CD4-positive, alpha-beta T cell treated with Interleukin-17A for 4 hours (primary cell): Measurements from ENCODE around the gene TNP2.
"Not testable (repeated sequence)": the region's sequence is repeated elsewhere in the genome, so short reads cannot be mapped to it uniquely, and the experiment has no call there.

Experiments used
- DNase-seq: peaks from one replicate; pipeline ENCODE4 v3.0.0-alpha.2; 2020; ENCODE audit warnings: mixed read lengths

Gene TNP2

DNA sequence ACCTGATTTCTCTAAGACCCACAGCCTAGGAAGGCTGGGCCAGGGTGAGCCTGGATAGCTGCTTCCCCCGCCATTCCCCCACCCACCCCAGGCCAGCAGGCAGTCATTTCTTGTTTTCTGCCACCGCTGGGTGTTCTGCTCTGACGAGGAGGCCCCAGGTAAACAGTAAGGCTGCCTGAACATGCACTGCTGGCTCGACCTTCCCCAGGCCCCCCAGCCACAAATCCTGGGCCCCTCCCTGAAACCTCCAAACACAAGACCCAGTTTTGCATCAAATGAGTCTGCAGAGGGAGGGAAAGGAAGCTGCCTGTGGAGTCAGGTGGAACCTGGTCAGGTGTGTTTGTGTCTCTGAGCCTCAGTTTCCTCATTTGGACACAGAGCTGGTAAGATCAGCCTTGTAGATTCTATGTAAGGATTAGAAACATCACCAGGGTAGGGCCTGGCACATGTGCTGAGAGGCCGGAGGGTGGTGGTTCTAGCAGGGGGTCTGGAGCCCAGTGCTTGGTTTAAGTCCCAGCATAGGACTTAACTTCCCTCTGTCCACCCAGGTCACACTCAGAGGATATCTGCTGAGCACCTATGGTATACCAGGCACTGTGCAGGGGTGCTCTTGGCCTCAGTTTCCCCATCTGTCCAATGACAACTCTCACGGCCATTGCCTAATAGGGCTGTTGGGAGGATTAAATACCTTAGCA is 30.9 kb upstream of the TNP2 start:
- DNase-seq: no peak

DNA sequence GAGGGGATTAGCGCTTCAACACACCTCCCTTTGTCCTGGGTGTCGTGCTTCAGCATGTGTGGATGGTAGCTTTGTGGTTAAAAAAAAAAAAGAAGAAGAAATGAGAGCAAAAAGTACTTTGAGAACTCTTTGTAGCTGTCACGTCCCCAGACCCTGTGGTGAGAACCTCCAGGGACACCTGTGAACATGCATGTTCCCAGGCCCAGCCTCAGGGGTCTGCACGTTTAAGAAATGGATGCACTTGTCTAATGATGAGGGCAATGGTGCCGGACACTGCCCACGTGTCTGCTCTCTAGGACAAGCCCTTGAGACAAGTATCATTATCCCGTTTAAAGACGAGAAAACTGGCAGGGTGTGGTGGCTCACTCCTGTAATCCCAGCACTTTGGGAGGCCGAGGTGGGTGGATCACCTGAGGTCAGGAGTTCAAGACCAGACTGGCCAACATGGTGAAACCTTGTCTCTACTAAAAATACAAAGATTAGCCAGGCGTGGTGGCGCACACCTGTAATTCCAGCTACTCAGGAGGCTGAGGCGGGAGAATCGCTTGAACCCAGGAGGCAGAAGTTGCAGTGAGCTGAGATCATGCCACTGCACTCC is 29.9 kb upstream of the TNP2 start:
- DNase-seq: peak; percentile 20

DNA sequence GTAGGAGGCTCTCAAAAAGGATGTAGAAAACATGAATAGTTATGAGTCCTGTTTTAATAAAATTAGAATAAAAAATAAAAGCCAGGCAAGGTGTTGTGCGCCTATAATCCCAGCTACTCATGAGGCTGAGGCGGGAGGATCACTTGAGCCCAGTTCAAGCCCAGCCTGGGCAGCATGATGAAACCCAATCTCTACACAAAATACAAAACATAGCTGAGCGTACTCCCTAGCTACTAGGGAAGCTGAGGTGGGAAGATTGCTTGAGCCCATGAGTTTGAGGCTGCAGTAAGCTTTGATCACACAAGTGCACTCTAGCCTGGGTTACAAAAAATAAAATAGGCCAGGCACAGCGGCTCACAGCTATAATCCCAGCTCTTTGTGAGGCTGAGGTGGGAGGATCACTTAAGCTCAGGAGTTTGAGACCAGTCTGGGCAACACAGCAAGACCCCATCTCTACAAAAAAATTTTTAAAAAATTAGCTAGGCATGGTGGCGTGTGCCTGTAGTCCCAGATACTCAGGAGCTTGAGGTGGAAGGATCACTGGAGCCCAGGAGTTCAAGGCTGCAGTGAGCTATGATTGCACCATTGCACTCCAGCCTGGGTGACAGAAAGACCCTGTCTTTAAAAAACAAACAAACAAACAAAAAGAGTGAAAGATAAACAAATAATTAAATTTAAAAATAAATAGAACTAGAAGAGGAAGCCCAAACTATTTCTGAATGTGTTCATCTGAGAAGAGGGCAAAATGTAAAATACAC is 29.2 kb upstream of the TNP2 start:
- DNase-seq: no peak

DNA sequence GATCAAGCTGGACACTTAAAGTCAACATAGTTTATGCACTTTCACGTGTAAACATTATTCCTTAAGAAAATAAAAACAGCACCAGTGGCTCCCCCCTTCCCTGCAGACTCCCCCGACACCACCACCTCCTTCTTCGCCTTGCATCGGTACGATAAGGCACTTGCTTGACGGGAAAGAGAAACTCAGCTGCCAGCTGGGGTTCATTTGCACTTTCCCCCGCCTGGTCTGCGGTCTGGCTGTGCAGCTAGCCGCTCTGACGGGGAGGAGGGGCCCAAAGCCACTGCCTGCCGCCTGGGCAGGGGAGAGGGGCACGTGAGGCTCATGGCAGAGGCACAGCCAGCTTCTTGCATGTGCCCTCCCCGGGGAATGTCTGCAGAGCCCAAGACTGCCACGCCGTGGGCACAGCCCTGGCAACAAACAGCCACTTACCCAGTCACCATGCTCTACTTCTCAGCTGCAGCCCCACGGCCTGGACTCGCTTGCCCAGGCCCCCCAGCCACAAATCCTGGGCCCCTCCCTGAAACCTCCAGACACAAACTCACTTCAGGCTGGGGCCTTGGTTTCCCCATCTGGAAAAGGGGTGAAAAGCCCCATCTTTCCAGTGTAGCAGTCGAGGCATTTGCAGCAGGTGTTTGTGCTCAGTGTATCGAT is 28.5 kb upstream of the TNP2 start:
- peak; percentile 76 for DNase-seq

DNA sequence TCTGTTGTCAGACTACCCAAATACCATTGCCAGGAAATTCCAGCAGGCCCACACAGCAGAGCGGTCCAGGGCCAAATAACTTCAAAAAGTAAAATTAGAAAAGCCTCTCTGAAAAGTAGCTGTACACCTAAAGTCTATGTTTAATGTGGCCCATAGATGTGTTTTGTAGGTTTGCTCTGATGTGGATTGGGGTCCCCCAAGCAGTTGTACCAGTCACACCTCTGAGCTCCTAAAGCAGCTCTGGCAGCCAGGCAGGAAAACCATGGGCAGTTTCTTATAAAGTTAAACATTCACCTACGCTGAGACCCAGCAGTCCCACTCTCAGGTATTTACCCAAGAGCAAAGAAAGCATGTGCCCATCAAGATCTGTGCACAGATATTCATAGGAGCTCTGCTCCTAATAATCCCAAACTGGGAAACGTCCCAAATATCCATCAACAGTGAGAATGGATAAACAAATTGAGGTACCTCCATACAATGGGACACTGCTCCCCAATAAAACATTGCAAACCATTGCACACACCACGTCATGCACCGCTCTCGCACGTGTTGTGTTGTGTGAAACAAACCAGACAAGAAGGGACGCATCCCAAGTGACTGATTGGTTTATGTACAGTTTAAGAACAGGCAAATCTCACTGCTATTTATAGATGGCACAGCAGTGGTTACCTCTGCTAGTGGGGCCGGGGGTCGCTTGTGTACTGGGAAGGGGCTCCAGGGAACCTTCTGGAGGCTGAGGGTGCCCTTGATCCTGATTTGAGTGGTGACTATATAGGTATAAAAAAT is 27.8 kb upstream of the TNP2 start:
- no peak for DNase-seq

DNA sequence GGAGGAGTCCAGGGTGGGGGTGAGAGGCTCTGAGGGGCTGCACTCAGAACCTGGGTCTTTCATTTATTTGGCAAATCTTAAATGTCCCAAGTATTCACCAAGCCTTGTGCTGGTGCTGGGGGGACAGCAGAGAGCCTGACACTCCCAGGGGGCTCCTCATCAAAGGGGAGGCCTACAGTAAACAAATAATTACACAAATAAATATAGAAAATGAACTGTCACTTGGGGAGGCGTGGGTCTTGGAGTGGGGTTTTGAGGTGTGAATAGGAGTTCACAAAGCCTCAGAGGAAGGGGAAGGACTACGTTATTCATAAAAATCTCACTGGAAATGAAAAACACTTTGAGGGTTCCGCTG is 27.2 kb upstream of the TNP2 start:
- no peak for DNase-seq

DNA sequence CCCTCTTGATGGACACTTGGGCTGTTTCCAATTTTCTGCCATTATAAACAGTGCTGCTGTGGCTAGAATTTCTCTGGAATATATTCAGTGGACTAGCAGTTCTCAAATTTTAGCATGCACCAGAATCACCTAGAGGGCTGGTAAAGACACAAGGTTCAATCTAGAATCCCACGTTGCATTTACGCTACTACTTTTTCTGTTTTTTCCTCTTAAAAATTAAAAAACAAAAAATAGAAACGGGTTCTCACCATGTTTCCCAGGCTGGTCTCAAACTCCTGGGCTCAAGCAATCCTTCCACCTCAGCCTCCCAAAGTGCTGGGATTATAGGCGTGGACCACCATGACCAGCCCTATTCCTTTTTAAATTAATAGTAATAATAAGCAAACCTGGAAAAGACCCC is 26.5 kb upstream of the TNP2 start:
- DNase-seq: no peak

DNA sequence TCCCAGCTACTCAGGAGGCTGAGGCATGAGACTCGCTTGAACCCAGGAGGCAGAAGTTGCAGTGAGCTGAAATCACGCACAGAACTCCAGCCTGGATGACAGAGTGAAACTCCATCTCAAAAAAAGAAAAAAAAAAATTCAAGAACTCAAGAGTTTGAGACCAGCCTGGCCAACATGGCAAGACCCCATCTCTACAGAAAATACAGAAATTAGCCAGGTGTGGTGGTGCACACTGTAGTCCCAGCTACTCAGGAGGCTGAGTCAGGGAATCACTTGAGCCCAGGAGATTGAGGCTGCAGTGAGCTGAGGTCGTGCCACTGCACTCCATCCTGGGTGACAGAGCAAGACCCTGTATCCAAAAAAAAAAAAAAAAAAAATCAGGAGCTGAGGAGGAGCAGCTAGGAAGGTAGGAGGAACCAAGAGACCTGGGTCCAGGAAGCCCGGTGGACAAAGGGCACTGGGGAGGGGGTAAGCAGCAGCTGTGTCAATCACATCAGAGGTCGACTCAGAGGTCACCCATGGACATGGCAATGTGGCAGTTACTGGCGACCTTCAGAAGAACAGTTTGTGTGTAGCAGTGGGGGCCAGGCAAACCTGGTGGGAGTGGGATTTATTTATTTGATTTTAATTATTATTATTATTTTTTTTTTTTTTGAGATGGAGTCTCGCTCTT is 23.1 kb upstream of the TNP2 start:
- no peak for DNase-seq

DNA sequence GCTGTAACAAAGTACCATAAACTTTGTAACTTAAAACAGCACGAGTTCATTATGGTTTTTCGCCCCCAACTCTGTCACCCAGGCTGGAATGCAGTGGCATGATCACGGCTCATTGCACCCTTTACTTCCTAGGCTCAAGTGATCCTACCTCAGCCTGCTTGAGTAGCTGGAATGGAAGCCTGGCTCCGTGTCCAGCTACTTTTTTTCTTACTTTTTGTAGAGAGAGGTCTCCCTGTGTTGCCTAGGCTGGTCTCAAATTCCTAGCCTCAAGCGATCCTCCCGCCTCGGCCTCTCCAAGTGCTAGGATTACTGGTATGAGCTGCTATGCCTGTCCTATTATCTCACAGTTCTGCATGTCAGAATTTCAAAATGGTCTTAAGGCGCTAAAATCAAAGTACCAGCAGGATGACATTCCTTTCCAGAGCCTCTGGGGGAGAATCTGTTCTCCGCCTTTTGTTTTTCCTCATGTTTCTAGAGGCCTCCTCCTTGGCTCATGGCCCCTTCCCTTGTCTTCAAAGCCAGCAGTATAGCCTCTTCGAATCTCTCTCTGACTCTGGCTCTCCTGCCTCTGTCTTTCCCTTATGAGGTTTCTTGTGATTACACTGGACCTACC is 22.1 kb upstream of the TNP2 start:
- DNase-seq: no peak

DNA sequence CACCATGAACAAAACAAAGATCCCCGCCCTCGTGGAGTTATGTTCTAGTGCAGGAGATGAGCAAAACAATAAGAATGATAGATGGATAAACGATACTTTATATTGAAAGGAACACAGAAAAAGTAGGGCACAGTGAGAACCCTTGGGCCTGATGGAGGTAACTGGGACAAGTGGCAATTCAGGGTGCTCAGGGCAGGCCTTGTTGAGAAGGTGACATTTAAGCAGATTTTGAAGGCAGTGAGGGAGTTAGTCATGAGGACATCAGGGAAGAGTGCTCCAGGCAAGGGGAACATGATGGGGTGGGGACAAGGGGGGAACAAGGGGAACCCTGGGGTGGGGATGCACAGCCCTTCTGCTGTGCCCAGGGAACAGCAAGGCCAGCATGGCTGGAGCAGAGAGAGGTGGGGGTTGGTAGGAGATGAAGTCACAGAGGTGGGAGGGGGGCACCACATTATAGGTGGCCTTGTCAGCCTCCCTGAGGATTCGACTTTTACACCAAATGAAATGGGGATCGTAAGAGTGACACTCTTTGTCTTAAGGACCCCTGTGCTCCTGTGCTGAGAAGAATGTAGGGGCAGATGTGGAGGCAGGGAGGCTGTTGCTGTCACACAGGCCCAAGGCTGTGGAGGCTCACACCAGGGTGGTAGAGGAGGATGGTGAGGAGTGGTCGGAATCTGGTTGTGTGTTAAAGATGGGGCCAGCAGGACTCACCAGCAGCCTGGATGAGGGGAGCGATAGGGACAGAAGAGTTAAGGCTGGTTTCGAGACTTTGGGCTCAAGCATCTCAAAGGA is 21.2 kb upstream of the TNP2 start:
- DNase-seq: no peak

DNA sequence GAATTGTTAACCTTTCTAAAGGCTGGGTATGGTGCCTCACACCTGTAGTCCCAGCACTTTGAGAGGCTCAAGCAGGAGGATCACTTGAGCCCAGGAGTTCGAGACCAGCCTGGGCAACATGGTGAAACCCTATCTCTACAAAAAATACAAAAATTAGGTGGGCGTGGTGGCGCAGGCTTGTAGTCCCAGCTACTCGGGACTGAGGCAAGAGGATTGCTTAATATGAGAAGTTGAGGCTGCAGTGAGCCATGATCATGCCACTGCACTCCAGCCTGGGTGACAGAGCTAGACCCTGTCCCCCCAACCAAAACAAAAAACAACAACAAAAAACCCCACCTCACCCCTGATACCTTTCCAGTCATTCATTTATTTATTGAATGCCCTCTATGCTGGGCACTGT is 20.6 kb upstream of the TNP2 start:
- not testable (repeated sequence) for DNase-seq

DNA sequence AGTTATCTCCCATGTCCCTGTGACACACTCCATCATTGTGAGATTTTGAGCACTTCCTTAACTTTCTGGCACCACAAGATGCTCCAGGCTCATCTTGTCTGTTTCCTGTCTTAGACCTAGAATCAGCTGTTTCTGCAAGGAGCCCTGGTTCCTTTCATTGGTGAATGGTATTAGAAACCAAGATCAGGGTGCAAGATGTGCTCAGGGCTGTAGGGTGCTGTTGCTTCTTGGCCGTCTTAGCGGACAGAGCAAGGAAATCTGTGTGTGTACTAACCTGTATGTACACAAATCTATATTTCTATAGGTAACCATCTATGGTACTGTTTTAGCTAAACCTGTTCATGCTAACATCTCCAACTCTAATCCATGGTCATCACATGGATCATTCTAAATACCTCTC is 20.1 kb upstream of the TNP2 start:
- no peak for DNase-seq

DNA sequence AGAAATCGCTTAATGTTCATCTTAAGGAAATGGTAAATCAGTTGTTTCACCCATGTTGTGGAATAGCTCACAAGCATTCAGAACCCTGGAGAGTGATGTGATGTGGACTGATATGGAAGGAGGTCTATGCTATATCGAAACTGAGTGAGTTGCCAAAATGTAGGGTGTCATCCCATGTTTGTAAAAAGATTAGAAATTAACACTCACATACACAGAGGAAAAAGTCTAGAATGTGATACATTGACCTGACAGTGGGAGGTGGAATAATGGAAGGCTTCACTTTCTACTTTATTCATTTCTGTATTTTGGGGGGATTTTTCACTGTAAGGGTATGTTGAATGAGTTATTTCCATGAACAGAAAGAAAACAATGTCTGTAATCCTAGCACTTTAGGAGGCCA is 16.7 kb upstream of the TNP2 start:
- no peak for DNase-seq

DNA sequence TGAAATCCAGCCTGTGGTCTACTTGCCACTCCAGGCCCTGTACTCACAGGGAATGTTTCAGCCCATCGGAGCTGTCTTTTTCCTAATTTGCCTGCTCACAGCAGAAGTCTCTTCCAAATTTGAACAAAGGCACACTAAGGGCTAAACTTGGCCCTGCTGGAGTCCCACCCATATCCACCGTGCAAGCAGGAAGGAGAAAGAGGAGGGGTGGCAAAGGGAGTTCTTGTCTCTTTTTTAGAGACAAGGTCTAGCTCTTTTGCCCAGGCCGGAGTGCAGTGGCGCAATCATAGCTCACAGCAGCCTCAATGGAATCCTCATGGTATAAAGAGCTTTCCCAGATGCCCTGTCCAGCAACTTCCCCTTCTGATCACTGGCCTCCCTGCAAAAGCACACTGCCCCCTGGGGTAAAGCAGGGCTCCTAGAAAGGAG is 14.7 kb upstream of the TNP2 start:
- DNase-seq: no peak

DNA sequence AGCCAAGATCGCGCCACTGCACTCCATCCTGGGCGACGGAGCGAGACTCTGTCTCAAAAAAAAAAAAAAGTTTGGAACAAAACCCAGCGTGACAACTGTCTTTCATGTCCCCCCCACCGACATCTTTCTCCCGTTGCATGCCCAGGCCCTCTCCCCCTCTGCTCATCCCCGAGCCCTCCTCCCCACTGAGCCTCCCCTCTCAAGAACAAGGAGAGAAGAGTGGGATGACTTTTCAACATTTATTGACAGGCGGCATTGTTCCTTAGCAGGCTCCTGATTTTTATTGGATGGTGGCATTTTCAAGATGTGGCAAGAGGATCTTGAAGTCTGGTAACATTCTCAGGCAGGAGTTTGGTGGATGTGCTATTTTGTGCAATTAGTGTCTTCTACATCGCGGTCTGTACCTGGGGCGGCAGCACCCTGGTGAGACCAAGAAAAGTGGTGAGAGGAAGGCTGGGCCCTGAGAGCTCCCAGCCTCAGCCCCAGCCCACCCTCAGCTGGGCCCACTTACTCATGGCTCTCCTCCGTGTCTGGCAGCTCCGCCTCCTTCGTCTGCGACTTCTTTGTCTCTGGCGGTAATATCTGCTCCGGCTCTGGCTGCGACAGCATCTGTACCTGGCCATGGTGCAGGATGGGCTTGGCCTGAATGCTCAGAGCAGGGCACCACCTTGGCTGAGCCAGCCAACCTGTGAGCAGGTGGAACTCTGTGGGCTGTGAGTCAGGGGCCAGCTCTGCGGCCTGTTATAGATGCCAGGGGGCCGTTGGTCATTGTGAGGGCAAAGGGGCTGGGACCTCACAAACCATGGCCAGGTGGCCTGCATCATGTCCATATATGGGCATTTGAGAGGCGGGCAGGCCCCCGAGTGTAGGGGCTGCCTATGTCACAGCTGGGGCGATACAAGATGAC is 11.7 kb upstream of the TNP2 start, which contains the start of gene PRM1:
Gene PRM1, minus strand, starts transcription at position 715 of the 907 bp plus-strand sequence. Its CDS starts 92 bp downstream, at position 623.
- DNase-seq: no peak

DNA sequence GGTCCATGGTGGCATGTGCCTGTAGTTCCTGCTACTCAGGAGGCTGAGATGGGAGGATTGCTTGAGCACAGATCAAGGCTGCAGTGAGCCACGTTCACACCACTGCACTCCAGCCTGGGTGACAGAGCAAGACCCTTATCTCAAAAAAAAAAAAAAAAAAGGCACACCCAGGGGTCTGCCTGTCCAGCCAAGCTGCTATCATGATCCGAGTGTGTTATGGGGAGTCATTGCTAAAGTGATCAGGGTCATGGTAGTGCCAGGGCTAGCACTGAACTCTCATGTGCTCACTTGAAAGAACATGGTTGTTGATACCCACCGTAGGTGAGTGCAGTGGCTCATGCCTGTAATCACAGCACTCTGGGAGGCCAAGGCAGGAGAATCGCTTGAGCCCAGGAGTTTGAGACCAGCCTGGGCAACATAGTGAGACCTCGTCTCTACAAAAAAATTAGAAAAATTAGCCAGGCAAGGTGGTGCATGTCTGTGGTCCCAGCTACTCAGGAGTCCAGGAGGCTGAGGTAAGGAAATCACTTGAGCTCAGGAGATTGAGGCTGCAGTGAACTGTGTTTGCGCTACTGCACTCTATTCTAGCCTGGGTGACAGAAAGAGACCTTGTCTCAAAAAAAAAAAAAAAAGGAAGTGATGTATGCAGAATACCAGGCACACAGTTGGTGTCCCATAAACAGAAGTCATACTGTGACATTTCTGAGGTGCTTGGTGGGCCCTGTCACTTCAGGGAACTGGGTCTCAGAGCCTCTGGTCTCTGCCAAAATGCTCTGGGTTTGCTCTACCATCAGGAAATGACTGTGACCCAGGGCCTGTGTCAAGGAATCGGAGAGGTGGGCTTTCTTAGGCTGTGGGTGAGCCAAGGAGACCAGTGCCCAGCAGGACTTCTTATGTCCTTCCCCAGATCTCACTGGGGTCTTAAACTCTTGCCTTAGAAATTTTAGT is 9.8 kb upstream of the TNP2 start:
- no peak for DNase-seq

DNA sequence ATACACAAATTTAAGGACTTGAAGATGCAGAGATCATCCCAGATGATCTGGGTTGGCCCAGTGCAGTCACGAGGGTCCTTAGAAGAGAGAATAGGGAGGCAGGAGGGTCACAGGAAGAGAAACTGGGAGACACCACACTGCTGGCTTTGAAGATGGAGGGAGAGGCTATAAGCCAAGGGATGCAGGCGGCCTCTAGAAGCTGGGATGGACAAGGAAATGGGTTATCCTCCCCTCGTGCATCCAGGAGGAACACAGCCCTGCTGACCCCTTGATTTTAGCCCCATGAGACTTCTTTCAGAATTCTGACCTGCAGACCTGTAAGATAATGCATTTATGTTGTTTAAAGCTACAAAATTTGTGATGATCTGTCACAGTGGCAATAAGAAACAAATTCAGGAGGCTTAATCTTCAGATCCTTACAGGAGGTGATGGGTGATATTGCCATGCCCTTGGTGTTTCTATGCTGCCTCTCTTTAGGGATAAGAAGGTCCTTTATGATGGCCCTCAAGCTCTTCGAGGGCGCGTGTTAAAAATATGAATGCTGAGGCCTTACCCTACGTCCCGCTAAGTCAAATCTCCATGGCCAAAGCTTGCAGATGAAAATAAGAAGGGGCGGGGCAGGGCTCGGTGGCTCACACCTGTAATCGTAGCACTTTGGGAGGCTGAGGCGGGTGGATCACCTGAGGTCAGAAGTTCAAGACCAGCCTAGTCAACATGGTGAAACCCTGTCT is 8.6 kb upstream of the TNP2 start:
- no peak for DNase-seq
